Measurements from ENCODE around the gene SEPHS1. TPM values are rescaled to one million over a fixed set of nuclear protein-coding genes. Genes with fewer than 3 reads are reported as not detected.
"Not testable (repeated sequence)": the region's sequence is repeated elsewhere in the genome, so short reads cannot be mapped to it uniquely, and the experiment has no call there.

Gene SEPHS1
- total RNA-seq, 1 experiment from 2014 or later, result 134 TPM

GRCh38 chr10:13299437-13300287 is 48.4 kb downstream of the SEPHS1 start, which contains the start of gene PHYH:
TSS of gene PHYH (minus strand) at chr10:13300064. CDS start at chr10:13300042, 22 bp downstream.
- DNase-seq (ENCODE audit: low spot score), result peak; percentile 93
- in situ Hi-C loops (cut with HindIII; ENCODE audit: low sequenced_read_pairs), result no loop called here

GRCh38 chr10:13298748-13299436 is 49.2 kb downstream of the SEPHS1 start:
- DNase-seq (ENCODE audit: low spot score), result no peak
- in situ Hi-C loops (cut with HindIII; ENCODE audit: low sequenced_read_pairs), result no loop called here

- in situ Hi-C loops (cut with HindIII; ENCODE audit: low sequenced_read_pairs), result no loop called here
- no peak for DNase-seq (ENCODE audit: low spot score)
Measured at GRCh38 chr10:13296476-13296875, 51.6 kb downstream of the SEPHS1 start.

GRCh38 chr10:13294784-13295183 is 53.3 kb downstream of the SEPHS1 start:
- in situ Hi-C loops (cut with HindIII; ENCODE audit: low sequenced_read_pairs), result no loop called here

GRCh38 chr10:13291821-13292773 is 56.0 kb downstream of the SEPHS1 start:
- in situ Hi-C loops (cut with HindIII; ENCODE audit: low sequenced_read_pairs), result no loop called here
- DNase-seq (ENCODE audit: low spot score), result peak; percentile 78

More at GRCh38 chr10:13294784-13295183, 53.3 kb downstream of the SEPHS1 start:
- DNase-seq (ENCODE audit: low spot score), result no peak

GRCh38 chr10:13291061-13291460 is 57.0 kb downstream of the SEPHS1 start:
- in situ Hi-C loops (cut with HindIII; ENCODE audit: low sequenced_read_pairs), result no loop called here
- DNase-seq (ENCODE audit: low spot score), result no peak

- in situ Hi-C loops (cut with HindIII; ENCODE audit: low sequenced_read_pairs), result no loop called here
- DNase-seq (ENCODE audit: low spot score), result no peak
Measured at GRCh38 chr10:13284050-13284449, 64.0 kb downstream of the SEPHS1 start.

- in situ Hi-C loops (cut with HindIII; ENCODE audit: low sequenced_read_pairs); DNase-seq (ENCODE audit: low spot score): not testable (repeated sequence)
Measured at GRCh38 chr10:13282348-13282747, 65.7 kb downstream of the SEPHS1 start.

GRCh38 chr10:13276749-13277365 is 71.2 kb downstream of the SEPHS1 start:
- no peak for DNase-seq (ENCODE audit: low spot score)
- in situ Hi-C loops (cut with HindIII; ENCODE audit: low sequenced_read_pairs), result no loop called here

- DNase-seq (ENCODE audit: low spot score); in situ Hi-C loops (cut with HindIII; ENCODE audit: low sequenced_read_pairs): not testable (repeated sequence)
Measured at GRCh38 chr10:13276146-13276545, 71.9 kb downstream of the SEPHS1 start.

- in situ Hi-C loops (cut with HindIII; ENCODE audit: low sequenced_read_pairs), result no loop called here
- DNase-seq (ENCODE audit: low spot score), result peak; percentile 12
Measured at GRCh38 chr10:13272164-13272571, 75.9 kb downstream of the SEPHS1 start.

- in situ Hi-C loops (cut with HindIII; ENCODE audit: low sequenced_read_pairs), result no loop called here
Measured at GRCh38 chr10:13271552-13272163, 76.4 kb downstream of the SEPHS1 start.

GRCh38 chr10:13270877-13271551 is 77.1 kb downstream of the SEPHS1 start:
- in situ Hi-C loops (cut with HindIII; ENCODE audit: low sequenced_read_pairs), result no loop called here
- no peak for DNase-seq (ENCODE audit: low spot score)

More at GRCh38 chr10:13271552-13272163, 76.4 kb downstream of the SEPHS1 start:
- DNase-seq (ENCODE audit: low spot score), result peak; percentile 23

- no peak for DNase-seq (ENCODE audit: low spot score)
- in situ Hi-C loops (cut with HindIII; ENCODE audit: low sequenced_read_pairs), result no loop called here
Measured at GRCh38 chr10:13268841-13269240, 79.3 kb downstream of the SEPHS1 start.

- in situ Hi-C loops (cut with HindIII; ENCODE audit: low sequenced_read_pairs), result no loop called here
- no peak for DNase-seq (ENCODE audit: low spot score)
Measured at GRCh38 chr10:13268310-13268709, 79.8 kb downstream of the SEPHS1 start.
